ENCODE measurements around the gene MLLT3. TPM values are rescaled to one million over a fixed set of nuclear protein-coding genes. Genes with fewer than 3 reads are reported as not detected.
"Not testable (repeated sequence)": the region's sequence is repeated elsewhere in the genome, so short reads cannot be mapped to it uniquely, and the experiment has no call there.

Gene MLLT3
- total and polyA plus RNA-seq, 2 of the 8 experiments (the other 6 are each of a cell fraction or from before 2014, with no cell fraction given), result 5.9 to 9.6 TPM

DNA sequence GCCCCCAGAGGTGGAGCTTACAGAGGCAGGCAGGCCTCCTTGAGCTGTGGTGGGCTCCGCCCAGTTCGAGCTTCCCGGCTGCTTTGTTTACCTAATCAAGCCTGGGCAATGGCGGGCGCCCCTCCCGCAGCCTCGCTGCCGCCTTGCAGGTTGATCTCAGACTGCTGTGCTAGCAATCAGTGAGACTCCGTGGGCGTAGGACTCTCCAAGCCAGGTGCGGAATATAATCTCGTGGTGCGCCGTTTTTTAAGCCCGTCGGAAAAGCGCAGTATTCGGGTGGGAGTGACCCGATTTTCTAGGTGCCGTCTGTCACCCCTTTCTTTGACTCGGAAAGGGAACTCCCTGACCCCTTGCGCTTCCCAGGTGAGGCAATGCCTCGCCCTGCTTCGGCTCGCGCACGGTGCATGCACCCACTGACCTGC lies 36.0 kb upstream of the MLLT3 start:
- H3K18ac ChIP-seq (ENCODE audit: extremely low read depth, low read length), result peak overlapping the region; percentile 71; the same call in 1 of the 2 replicates
- not testable (repeated sequence) for H2BK15ac ChIP-seq (ENCODE audit: low read length); H3K4ac ChIP-seq (replicated peaks; ENCODE audit: insufficient read length, low read depth, low read length); H3K23ac ChIP-seq (ENCODE audit: insufficient read length); H2BK12ac ChIP-seq (ENCODE audit: low read depth, low read length); H4K5ac ChIP-seq (ENCODE audit: insufficient read length, low read depth, low read length); H4K20me1 ChIP-seq (replicated peaks in 1 of 2; ENCODE audit: control insufficient read depth in 1 of 2, insufficient read depth in 2 of 2, low read length in 2 of 2); H2AK5ac ChIP-seq (ENCODE audit: low read depth, low read length); H2BK20ac ChIP-seq (ENCODE audit: low read length); H3K14ac ChIP-seq (ENCODE audit: insufficient read length); H3K27me3 ChIP-seq (replicated peaks in 1 of 4; ENCODE audit: control insufficient read depth in 3 of 4, extremely low read depth in 1 of 4, insufficient read depth in 3 of 4, low read length in 3 of 4); H3K23me2 ChIP-seq (ENCODE audit: low read depth, low read length); H3K56ac ChIP-seq (replicated peaks; ENCODE audit: insufficient read length, low read depth, low read length); H2AFZ ChIP-seq (ENCODE audit: low read length); H3K9me3 ChIP-seq (ENCODE audit: insufficient read depth in 2 of 2, low read depth in 1 of 2, low read length in 1 of 2); H4K91ac ChIP-seq (replicated peaks; ENCODE audit: insufficient read length, low read length); H2BK120ac ChIP-seq (replicated peaks; ENCODE audit: low read depth, low read length); H3K36me3 ChIP-seq (ENCODE audit: control insufficient read depth in 2 of 4, insufficient read depth in 4 of 4, low read length in 3 of 4); FAIRE-seq; H3K79me1 ChIP-seq (ENCODE audit: low read depth, low read length)
- peak in 1 of 2 experiments; percentile 80 for DNase-seq (ENCODE audit: low read depth in 1 of 2, low spot score in 2 of 2)
- CTCF ChIA-PET (ENCODE audit: partially characterized antibody), result interaction anchor here (0.8 to 1.8 kb wide), 7 partner anchors 10 to 389 kb away, joined by 3 to 6 read pairs (median 3); partner anchors contain the start of gene MLLT3
- POLR2A ChIA-PET (ENCODE audit: partially characterized antibody), result interaction anchor here (0.7 to 2.6 kb wide), 19 partner anchors 9 to 372 kb away, joined by 3 to 22 read pairs (median 6); partner anchors contain the start of genes FOCAD and MLLT3
- H3K4me3 ChIP-seq (ENCODE audit: extremely low read depth in 1 of 4, insufficient read depth in 2 of 4, low read depth in 3 of 4, low read length in 4 of 4), result peak overlapping the region; percentile 69 to 79 (median 71)
- TF ChIP-seq PHF8 (conservative IDR thresholded peaks at IDR 0.05; ENCODE audit: low read depth, low read length), result peak; percentile 55; the same call in 1 of the 2 replicates
- 0 out of 2 replicates have a peak, but pooled peaks have one; percentile 21 for TF ChIP-seq TAF1 (IDR thresholded peaks at IDR 0.05; ENCODE audit: low read depth, low read length)
- peak overlapping the region; percentile 38 to 90 (median 85) for H3K9ac ChIP-seq (replicated peaks in 1 of 4; ENCODE audit: extremely low read depth in 1 of 4, low read depth in 3 of 4, low read length in 3 of 4)
- peak overlapping the region; percentile 62; the same call in 1 of the 2 replicates for H4K8ac ChIP-seq (ENCODE audit: extremely low read depth, insufficient read depth, low read length)
- peaks cover 6 to 47% of the 10 kb centered on the region in 2 experiments; a peak in 3 of 4 replicates for H3K79me2 ChIP-seq (ENCODE audit: control insufficient read depth in 1 of 2, insufficient read depth in 2 of 2, low read length in 2 of 2)
- peak overlapping the region; percentile 74 to 92 for H3K4me2 ChIP-seq (ENCODE audit: insufficient read depth in 1 of 2, low read depth in 2 of 2, low read length in 2 of 2)
- peaks cover 0 to 16% (median 2%) of the 10 kb centered on the region in 4 experiments; a peak in 3 of 7 replicates for H3K4me1 ChIP-seq (replicated peaks in 1 of 4; ENCODE audit: control insufficient read depth in 3 of 4, insufficient read depth in 4 of 4, low read length in 3 of 4)
- WGBS, 2 experiments (ENCODE audit: extremely low coverage in 1 of 2, insufficient coverage in 1 of 2, insufficient read length in 1 of 2, insufficient replicate concordance in 2 of 2, low coverage in 1 of 2, low lambda C conversion rate in 2 of 2, missing lambda C conversion rate in 1 of 2), result 5% methylated on average over 18 of the region's 27 CpGs; no CpG with 5 or more reads in 1 of the 2 experiments
- peak overlapping the region; percentile 68; the same call in 1 of the 2 replicates for H3K27ac ChIP-seq (ENCODE audit: low read depth, low read length)
- H2BK5ac ChIP-seq (ENCODE audit: low read depth, low read length), result 0 out of 2 replicates have a peak overlapping the region, but pooled peaks have one; percentile 78

All from H1 (cell line).